OCI-LY3 (cell line): ENCODE measurements around the gene GIMAP6.

Experiments
- H2AFZ ChIP-seq: fragments of 200-600, 300-600 bp; shearing (Covaris generic); 2 replicates; pipeline ENCODE4 v1.6.0; 2014; ENCODE audit warnings: antibody characterized with exemption, low read depth, low read length
- H3K27ac ChIP-seq: fragments of 200-600, 300-600 bp; sonication (generic); 2 replicates; pipeline ENCODE4 v1.5.1; 2014; ENCODE audit warnings: mild to moderate bottlenecking, low read length, moderate library complexity, mixed read lengths
- H3K27me3 ChIP-seq: fragments of 200-600, 300-600 bp; sonication (generic); 2 replicates; pipeline ENCODE4 v1.6.1; 2014; ENCODE audit warnings: low read depth, low read length, mixed read lengths
- H3K36me3 ChIP-seq: fragments of 200-600, 300-600 bp; sonication (generic); replicated peaks from 2 replicates; pipeline ENCODE3; 2014; ENCODE audit warnings: low read depth, low read length, mixed read lengths
- H3K4me1 ChIP-seq: fragments of 300-600, 200-600 bp; sonication (generic); 2 replicates; pipeline ENCODE4 v1.6.1; 2014; ENCODE audit warnings: low read length, mixed read lengths
- H3K4me2 ChIP-seq: fragments of 200-600, 300-600 bp; sonication (generic); 2 replicates; pipeline ENCODE4 v1.6.1; 2014; ENCODE audit warnings: low read length, mixed read lengths
- H3K4me3 ChIP-seq: fragments of 300-600, 200-600 bp; sonication (generic); 2 replicates; pipeline ENCODE4 v1.5.1; 2014; ENCODE audit warnings: antibody characterized with exemption, mild to moderate bottlenecking, low read length, moderate library complexity
- H3K79me2 ChIP-seq: fragments of 300-600, 200-600 bp; shearing (Covaris generic); 2 replicates; pipeline ENCODE4 v1.6.1; 2014; ENCODE audit warnings: mild to moderate bottlenecking, low read length, mixed read lengths
- H3K9ac ChIP-seq: fragments of 300-600, 200-600 bp; shearing (Covaris generic); 2 replicates; pipeline ENCODE4 v1.6.0; 2014; ENCODE audit warnings: mild to moderate bottlenecking, low read length, moderate library complexity
- H3K9me3 ChIP-seq: fragments of 200-600, 300-600 bp; shearing (Covaris generic); 2 replicates; pipeline ENCODE4 v1.6.1; 2014; ENCODE audit warnings: low read length, mixed read lengths; ENCODE audit not compliant: insufficient read depth
- H4K20me1 ChIP-seq: fragments of 200-600, 300-600 bp; sonication (generic); 2 replicates; pipeline ENCODE4 v1.6.1; 2016; ENCODE audit warnings: low read length, mixed read lengths; ENCODE audit not compliant: insufficient read depth
- CTCF ChIP-seq: fragments of 200-600, 300-600 bp; sonication (generic); IDR thresholded peaks from 2 replicates; pipeline ENCODE4 v1.5.1; 2014; ENCODE audit warnings: antibody characterized with exemption, low read length, low read depth
- EZH2phosphoT487 ChIP-seq: fragments of 200-600 bp; shearing (Covaris generic); IDR thresholded peaks from 2 replicates; pipeline ENCODE4 v1.6.1; 2018; ENCODE audit warnings: antibody characterized with exemption, mixed run types, low read depth

The GIMAP6 gene

DNA sequence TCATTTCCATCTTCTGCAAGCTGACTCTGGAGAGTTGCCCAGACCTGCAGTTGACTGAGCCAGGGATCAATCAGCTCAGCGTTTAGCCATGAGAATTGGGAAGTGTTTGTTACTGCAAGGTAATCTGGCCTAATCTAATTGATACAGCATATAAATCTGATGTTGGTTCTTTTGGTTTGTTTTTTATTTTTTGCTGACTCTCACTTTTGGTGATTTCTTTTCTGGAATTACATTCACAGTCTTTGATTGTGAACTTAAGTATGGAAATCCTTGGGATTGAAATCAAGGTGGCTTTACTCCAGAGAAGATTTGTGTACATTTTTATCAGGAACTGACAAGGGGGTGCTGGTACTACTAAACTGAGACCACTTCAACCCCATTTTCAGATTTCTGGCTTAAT, 1.7 kb upstream of the GIMAP6 start:
- TF ChIP-seq EZH2phosphoT487 (no peak), CTCF (no peak)
- Histone ChIP-seq H3K27me3 (no peaks in the 10 kb centered on the region), H4K20me1 (no peaks in the 10 kb centered on the region), H3K9me3 (no peaks in the 10 kb centered on the region), H3K4me1 (no peaks in the 10 kb centered on the region), H3K79me2 (no peaks in the 10 kb centered on the region), H3K36me3 (no peaks in the 10 kb centered on the region), H3K4me3 (no peak overlapping the region), H3K4me2 (no peak overlapping the region), H3K27ac (no peak overlapping the region), H3K9ac (no peak overlapping the region), H2AFZ (no peak overlapping the region)

DNA sequence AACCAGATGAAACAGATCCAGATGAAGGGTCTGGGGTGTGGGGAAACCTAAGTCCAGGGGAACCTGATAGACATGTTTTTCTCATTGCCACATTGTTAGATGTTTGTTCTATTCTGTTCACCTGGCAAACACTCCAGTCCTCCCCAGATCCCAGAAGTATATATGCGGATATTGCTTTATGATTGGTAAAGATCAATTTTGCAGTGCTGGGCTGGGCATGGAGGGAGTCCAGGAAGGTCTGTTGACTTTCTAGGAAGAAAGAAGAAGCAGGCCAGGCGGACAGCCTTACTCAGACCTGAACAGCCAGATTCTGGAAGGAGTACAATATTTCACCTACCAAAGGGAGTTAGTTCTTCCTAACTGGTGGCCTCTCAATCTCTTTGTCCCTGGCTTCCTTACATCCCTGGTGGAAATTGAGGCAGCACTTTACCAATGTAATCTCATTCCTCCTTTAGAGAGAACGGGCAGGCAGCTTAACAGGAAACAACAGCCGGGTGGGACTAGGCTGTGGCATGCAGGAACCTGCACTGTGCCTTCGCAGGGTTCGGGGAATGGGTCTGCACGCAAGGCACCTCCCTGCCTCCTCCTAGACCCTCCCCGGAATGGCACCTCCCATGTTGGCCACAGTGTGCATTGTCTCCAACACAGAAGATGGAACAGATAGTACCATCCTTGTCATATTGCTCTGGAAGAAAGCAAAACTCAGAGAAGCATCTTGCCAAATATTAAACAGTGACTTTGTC, 930 bp downstream of the GIMAP6 start:
- no peaks in the 10 kb centered on the region for H3K36me3 ChIP-seq
- no peak overlapping the region for H2AFZ ChIP-seq
- no peaks in the 10 kb centered on the region for H3K27me3 ChIP-seq
- H3K9ac ChIP-seq = no peak overlapping the region
- H3K4me1 ChIP-seq = no peaks in the 10 kb centered on the region
- no peak for TF ChIP-seq EZH2phosphoT487
- no peak for TF ChIP-seq CTCF
- no peak overlapping the region for H3K4me2 ChIP-seq
- no peak overlapping the region for H3K27ac ChIP-seq
- H3K79me2 ChIP-seq = no peaks in the 10 kb centered on the region
- H3K9me3 ChIP-seq = no peaks in the 10 kb centered on the region
- no peaks in the 10 kb centered on the region for H4K20me1 ChIP-seq
- H3K4me3 ChIP-seq = no peak overlapping the region

- Histone ChIP-seq H3K4me3 (no peak overlapping the region), H3K4me2 (no peak overlapping the region), H4K20me1 (no peaks in the 10 kb centered on the region), H3K36me3 (no peaks in the 10 kb centered on the region), H3K4me1 (no peaks in the 10 kb centered on the region), H3K27ac (no peak overlapping the region), H3K79me2 (no peaks in the 10 kb centered on the region), H3K9ac (no peak overlapping the region), H3K9me3 (no peaks in the 10 kb centered on the region), H2AFZ (no peak overlapping the region), H3K27me3 (peaks cover 10% of the 10 kb centered on the region; the same call in 1 of the 2 replicates)
- no peak for TF ChIP-seq EZH2phosphoT487
- no peak for TF ChIP-seq CTCF
Measured at GRCh38 chr7:150629347-150629746, 2.8 kb downstream of the GIMAP6 start.

DNA sequence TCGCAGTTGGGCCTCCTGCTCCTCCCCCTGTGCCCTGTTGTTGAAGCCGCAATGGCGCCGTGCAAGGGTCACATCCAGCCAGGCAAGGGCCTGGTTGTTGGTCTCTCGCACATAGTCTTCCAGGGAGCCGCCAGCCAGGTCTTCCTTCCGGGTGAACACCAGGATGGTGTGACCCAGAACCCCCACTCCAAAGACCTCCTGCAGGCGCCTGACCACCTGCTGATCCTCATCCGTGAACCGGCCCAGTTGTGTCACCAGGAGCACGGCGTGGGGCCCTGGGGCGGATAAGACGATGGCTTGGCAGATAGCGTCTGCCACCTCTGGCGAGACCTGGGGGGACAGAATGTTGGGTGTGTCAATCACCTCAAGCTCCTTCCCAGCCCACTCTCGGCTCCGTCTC, 4.2 kb downstream of the GIMAP6 start:
- Histone ChIP-seq H3K4me2 (no peak overlapping the region), H3K4me1 (no peaks in the 10 kb centered on the region), H2AFZ (no peak overlapping the region), H4K20me1 (no peaks in the 10 kb centered on the region), H3K9ac (no peak overlapping the region), H3K27ac (no peak overlapping the region), H3K79me2 (no peaks in the 10 kb centered on the region), H3K36me3 (no peaks in the 10 kb centered on the region), H3K9me3 (no peaks in the 10 kb centered on the region), H3K4me3 (no peak overlapping the region), H3K27me3 (peaks cover 13% of the 10 kb centered on the region; the same call in 1 of the 2 replicates)
- TF ChIP-seq EZH2phosphoT487 = no peak
- no peak for TF ChIP-seq CTCF
